ENCODE measurements around the gene POLE.

The POLE gene

DNA sequence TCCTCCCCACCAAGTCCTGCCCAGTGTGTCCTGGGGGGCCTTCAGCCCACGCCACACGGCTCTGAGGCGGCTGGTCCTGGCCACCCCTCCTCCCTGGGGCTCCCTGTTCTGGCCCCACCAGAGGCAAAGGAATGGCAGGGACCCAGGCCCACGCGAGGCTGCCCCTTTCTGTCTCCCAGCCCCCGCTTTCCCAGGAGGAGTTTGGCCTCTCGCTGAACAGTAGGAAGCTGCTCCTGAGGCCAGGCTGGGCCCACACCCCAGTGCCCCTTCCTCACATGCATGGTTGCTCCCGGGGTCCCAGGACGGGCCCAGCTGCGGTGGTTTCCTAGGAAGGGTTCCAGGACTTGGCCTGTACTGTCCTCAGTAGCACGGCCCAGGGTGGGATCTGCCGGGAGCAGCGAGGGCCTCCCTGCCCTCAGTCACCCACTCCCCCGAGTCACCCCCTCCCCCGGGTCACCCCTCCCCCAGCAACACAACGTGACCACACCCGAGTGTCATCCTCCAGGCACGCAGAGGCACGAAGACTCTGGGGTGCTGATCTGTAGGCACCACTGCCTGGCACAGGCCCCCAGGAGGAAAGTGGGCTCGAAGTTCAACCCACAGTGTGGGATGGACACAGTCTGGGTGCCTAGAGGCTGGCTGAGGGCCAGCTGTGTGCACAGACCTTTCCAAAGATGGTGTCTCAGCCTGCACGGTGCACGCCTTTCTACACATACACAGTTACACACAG lies 109.8 kb downstream of the POLE start:
- DNase-seq (ENCODE audit: low read depth) = no peak

DNA sequence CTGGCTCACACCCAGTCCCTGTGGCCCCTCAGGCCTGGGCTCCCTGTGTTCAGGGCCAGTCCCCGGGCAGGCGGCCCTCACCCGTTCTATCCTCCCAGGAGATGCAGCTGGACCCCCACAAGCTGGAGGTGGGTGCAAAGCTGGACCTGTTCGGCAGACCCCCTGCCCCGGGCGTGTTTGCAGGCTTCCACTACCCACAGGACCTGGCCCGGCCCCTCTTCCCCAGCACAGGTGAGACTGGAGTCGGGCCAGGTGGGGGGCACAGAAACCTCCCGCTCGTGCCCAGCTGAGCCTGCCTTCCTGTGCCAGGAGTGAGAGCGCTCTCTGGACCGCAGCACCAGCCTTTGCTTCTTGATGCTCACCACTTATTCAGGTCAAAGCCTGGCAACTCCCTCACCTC lies 110.4 kb downstream of the POLE start:
- DNase-seq (ENCODE audit: low read depth) = no peak

DNA sequence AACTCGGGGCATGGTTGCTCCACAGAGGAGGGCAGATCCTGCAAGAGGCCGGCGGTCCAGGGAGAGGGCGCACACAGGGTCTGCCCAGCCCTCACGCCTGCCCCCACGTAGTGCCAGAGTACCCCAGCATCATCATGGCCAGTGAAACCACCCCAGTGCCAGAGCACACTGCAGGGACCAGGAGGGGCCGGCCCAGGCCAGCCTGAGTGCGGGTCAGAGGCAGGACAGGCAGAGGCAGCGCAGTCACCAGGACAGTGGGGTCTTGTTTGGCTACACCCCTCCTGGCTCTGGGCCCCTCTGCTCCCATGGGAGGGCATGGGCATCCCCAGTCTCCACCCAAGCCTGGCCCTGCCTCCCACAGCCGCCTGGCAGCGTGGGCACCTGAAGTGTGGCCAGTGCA lies 111.5 kb downstream of the POLE start:
- DNase-seq (ENCODE audit: low read depth) = no peak

DNA sequence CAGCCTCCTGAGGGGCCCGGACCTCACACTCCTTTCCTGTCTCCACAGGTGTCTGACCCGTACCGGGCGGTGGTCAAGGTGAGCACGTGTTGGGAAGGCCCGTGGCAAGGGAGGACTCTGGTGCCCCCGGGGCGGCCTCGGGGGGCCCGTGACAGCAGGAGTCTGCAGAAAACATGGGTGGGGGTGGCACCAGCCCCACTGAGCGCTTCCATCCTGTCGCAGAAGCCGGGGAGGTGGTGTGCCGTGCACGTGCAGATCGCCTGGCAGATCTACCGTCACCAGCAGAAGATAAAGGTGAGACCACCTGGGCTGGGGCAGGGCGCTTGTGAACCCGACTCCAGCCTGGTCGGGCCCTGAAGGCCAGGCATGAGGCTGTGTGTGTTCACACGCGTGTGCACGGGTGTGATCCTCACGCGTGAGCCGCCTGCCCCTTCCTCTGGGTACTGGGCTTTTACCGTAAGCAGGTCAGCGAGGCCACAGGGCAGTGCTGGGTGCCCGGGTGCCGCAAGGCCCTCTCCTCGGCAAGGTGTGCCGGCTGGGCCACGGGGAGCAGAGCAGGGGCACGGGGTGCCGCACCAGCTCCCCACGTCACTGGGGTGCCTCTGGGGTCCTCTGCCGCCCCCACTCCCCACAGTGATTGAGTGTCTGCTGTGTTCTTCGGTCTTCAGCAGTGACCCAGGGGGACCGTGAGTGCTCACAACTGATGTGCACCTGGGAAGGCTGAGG lies 112.7 kb downstream of the POLE start:
- DNase-seq (ENCODE audit: low read depth) = no peak
